GM12873 (cell line): ENCODE results near the gene DNAJB14.

ENCODE experiments used
- CTCF ChIP-seq: IDR thresholded peaks from 2 replicates; pipeline ENCODE4 v1.5.1; 2012; ENCODE audit warnings: low read depth, mild to moderate bottlenecking, moderate library complexity, low read length, control low read depth; ENCODE audit not compliant: insufficient read depth; ENCODE audit errors: missing control alignments

The DNAJB14 gene

GRCh38 chr4:99946356-99947189, at the start of gene DNAJB14:
DNAJB14 (minus strand) TSS chr4:99946618; CDS start chr4:99946571, 47 bp downstream.
- TF ChIP-seq CTCF = no peak

GRCh38 chr4:99991741-99992140, 45.3 kb upstream of the DNAJB14 start:
- TF ChIP-seq CTCF = no peak

GRCh38 chr4:99987681-99988080, 41.3 kb upstream of the DNAJB14 start:
- no peak for TF ChIP-seq CTCF

GRCh38 chr4:99986792-99987191, 40.4 kb upstream of the DNAJB14 start:
- no peak for TF ChIP-seq CTCF

- TF ChIP-seq CTCF = no peak
Observed at GRCh38 chr4:99983289-99983943, 37.0 kb upstream of the DNAJB14 start.

- no peak for TF ChIP-seq CTCF
Observed at GRCh38 chr4:99979872-99980271, 33.5 kb upstream of the DNAJB14 start.

- no peak for TF ChIP-seq CTCF
Observed at GRCh38 chr4:99971453-99972111, 25.2 kb upstream of the DNAJB14 start.
